ENCODE results near the gene ISL2.

Gene ISL2

GRCh38 chr15:76313731-76314130 lies 22.8 kb upstream of the ISL2 start:
- Histone ChIP-seq H3K79me2 (ENCODE audit: insufficient read depth, low read length) (peaks cover 25% of the 10 kb centered on the region), H3K4me3 (ENCODE audit: low read length, poor library complexity, severe bottlenecking) (no peak overlapping the region), H3K36me3 (ENCODE audit: insufficient read depth, low read length) (no peaks in the 10 kb centered on the region), H3K4me1 (ENCODE audit: insufficient read depth, low read length, poor library complexity, severe bottlenecking) (peaks cover 26% of the 10 kb centered on the region), H3K27me3 (ENCODE audit: insufficient read depth, low read length, poor library complexity, severe bottlenecking) (no peaks in the 10 kb centered on the region), H3K9me3 (ENCODE audit: insufficient read depth, low read depth, low read length) (no peaks in the 10 kb centered on the region), H3F3A (ENCODE audit: low read depth) (no peaks in the 10 kb centered on the region), H4K20me1 (ENCODE audit: insufficient read depth, low read length, poor library complexity, severe bottlenecking) (peaks cover 17% of the 10 kb centered on the region), H3K9ac (ENCODE audit: low read depth, low read length, poor library complexity, severe bottlenecking) (no peak overlapping the region), H3K9me2 (replicated peaks; ENCODE audit: low read depth, low read length) (no peaks in the 10 kb centered on the region), H3K4me2 (ENCODE audit: low read depth, low read length, poor library complexity, severe bottlenecking) (no peak overlapping the region), H2AFZ (ENCODE audit: low read length) (no peak overlapping the region)
- TF ChIP-seq EZH2phosphoT487 (IDR thresholded peaks at IDR 0.05; ENCODE audit: borderline replicate concordance), result no peak
- TF ChIP-seq, protein P1, sequence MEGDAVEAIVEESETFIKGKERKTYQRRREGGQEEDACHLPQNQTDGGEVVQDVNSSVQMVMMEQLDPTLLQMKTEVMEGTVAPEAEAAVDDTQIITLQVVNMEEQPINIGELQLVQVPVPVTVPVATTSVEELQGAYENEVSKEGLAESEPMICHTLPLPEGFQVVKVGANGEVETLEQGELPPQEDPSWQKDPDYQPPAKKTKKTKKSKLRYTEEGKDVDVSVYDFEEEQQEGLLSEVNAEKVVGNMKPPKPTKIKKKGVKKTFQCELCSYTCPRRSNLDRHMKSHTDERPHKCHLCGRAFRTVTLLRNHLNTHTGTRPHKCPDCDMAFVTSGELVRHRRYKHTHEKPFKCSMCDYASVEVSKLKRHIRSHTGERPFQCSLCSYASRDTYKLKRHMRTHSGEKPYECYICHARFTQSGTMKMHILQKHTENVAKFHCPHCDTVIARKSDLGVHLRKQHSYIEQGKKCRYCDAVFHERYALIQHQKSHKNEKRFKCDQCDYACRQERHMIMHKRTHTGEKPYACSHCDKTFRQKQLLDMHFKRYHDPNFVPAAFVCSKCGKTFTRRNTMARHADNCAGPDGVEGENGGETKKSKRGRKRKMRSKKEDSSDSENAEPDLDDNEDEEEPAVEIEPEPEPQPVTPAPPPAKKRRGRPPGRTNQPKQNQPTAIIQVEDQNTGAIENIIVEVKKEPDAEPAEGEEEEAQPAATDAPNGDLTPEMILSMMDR (conservative IDR thresholded peaks at IDR 0.05; ENCODE audit: low read length), result no peak

DNA sequence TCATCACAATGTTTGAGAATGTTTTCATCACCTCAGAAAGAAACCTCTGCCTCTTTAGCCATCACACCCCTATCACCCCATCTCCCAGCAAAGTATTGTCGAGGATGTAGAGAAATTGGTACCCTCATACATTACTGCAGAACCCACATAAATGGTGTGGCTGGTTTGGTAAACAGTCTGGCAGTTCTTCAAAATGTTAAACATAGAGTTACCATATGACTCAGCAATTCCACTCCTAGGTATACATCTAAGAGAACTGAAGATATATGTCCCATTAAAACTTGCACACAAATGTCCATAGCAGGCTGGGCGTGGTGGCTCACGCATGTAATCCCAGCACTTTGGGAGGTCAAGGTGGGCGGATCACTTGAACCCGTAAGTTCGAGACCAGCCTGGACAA lies 16.6 kb upstream of the ISL2 start:
- Histone ChIP-seq H3F3A (ENCODE audit: low read depth) (no peaks in the 10 kb centered on the region), H3K4me2 (ENCODE audit: low read depth, low read length, poor library complexity, severe bottlenecking) (no peak overlapping the region), H3K36me3 (ENCODE audit: insufficient read depth, low read length) (no peaks in the 10 kb centered on the region), H3K4me3 (ENCODE audit: low read length, poor library complexity, severe bottlenecking) (no peak overlapping the region), H3K9me2 (replicated peaks; ENCODE audit: low read depth, low read length) (no peaks in the 10 kb centered on the region), H3K9me3 (ENCODE audit: insufficient read depth, low read depth, low read length) (no peaks in the 10 kb centered on the region), H3K4me1 (ENCODE audit: insufficient read depth, low read length, poor library complexity, severe bottlenecking) (no peaks in the 10 kb centered on the region), H3K79me2 (ENCODE audit: insufficient read depth, low read length) (no peaks in the 10 kb centered on the region), H4K20me1 (ENCODE audit: insufficient read depth, low read length, poor library complexity, severe bottlenecking) (no peaks in the 10 kb centered on the region), H3K9ac (ENCODE audit: low read depth, low read length, poor library complexity, severe bottlenecking) (no peak overlapping the region), H2AFZ (ENCODE audit: low read length) (no peak overlapping the region), H3K27me3 (ENCODE audit: insufficient read depth, low read length, poor library complexity, severe bottlenecking) (no peaks in the 10 kb centered on the region)
- TF ChIP-seq EZH2phosphoT487 (IDR thresholded peaks at IDR 0.05; ENCODE audit: borderline replicate concordance), result no peak
- TF ChIP-seq, protein P1 (conservative IDR thresholded peaks at IDR 0.05; ENCODE audit: low read length), result no peak

DNA sequence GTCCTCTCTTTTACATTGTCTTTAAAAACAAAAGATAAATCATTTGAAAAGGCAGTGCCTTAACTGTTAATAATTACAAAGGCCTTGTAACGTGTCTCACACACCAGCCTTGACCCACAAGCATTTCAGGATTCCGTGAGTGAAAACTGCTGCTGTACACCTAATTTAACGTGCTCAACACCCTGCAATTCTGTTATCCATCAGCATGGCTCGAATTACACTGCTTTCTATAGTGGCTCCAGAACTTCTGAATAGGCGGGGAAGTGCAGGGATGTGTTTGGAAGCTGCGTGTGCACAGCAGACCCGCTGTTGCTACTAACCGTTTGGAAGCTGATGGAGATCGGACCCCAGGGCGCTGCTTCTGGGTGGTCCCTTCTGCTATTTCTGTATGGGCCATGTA lies 15.4 kb upstream of the ISL2 start:
- no peaks in the 10 kb centered on the region for H3K9me2 ChIP-seq (replicated peaks; ENCODE audit: low read depth, low read length)
- H3K4me1 ChIP-seq (ENCODE audit: insufficient read depth, low read length, poor library complexity, severe bottlenecking), result no peaks in the 10 kb centered on the region
- no peak overlapping the region for H3K4me2 ChIP-seq (ENCODE audit: low read depth, low read length, poor library complexity, severe bottlenecking)
- no peak overlapping the region for H2AFZ ChIP-seq (ENCODE audit: low read length)
- no peaks in the 10 kb centered on the region for H3K36me3 ChIP-seq (ENCODE audit: insufficient read depth, low read length)
- H3K4me3 ChIP-seq (ENCODE audit: low read length, poor library complexity, severe bottlenecking), result no peak overlapping the region
- no peak for TF ChIP-seq EZH2phosphoT487 (IDR thresholded peaks at IDR 0.05; ENCODE audit: borderline replicate concordance)
- TF ChIP-seq, protein P1 (conservative IDR thresholded peaks at IDR 0.05; ENCODE audit: low read length), result no peak
- no peaks in the 10 kb centered on the region for H3F3A ChIP-seq (ENCODE audit: low read depth)
- no peaks in the 10 kb centered on the region for H3K79me2 ChIP-seq (ENCODE audit: insufficient read depth, low read length)
- H3K9ac ChIP-seq (ENCODE audit: low read depth, low read length, poor library complexity, severe bottlenecking), result no peak overlapping the region
- no peaks in the 10 kb centered on the region for H3K9me3 ChIP-seq (ENCODE audit: insufficient read depth, low read depth, low read length)
- H3K27me3 ChIP-seq (ENCODE audit: insufficient read depth, low read length, poor library complexity, severe bottlenecking), result no peaks in the 10 kb centered on the region
- no peaks in the 10 kb centered on the region for H4K20me1 ChIP-seq (ENCODE audit: insufficient read depth, low read length, poor library complexity, severe bottlenecking)
